ENCODE measurements around the gene EPHA6.

DNA sequence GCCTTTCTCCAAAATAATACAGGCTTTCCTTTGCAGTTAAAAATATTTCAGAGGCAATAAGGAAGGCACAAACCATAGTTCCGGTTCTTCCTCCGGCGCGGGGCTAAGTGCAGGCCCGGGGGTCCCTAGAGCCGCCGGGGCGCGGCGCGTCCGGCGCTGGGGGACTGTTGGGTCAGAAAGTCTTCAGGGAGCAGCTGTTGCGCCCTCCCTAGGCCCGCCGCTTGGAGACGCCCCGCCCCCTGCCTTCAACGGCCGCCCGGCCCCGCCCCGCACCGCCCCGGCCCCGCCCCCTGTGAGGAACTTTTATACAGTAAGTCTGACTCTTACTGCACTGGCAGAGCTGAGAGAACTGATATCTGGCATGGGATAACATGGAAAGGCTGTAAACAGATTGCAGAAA lies 667.0 kb downstream of the EPHA6 start:
- no peak for TF ChIP-seq POLR2A (IDR thresholded peaks at IDR 0.05; ENCODE audit: low read depth, low read length)
- TF ChIP-seq POLR2AphosphoS5 (IDR thresholded peaks at IDR 0.05; ENCODE audit: low read depth, low read length): no peak
- no peak for TF ChIP-seq SPI1 (IDR thresholded peaks at IDR 0.05; ENCODE audit: low read depth, low read length)
